K562 (cell line): ENCODE results near the gene LEO1. TPM values are rescaled to one million over a fixed set of nuclear protein-coding genes. Genes with fewer than 3 reads are reported as not detected.

Experiments
- ATAC-seq: fragments of 200-7000 bp; cut with Tn5 transposase; 3 replicates; pipeline ENCODE4 v1.9.1; 2020; ENCODE audit warnings: moderate library complexity
- BruUV-seq: library from RNA; stranded (reverse); fragments of 400-500 nt; replicated peaks from 2 replicates; lab custom pipeline; 2021; lab: Mats Ljungman, UMichigan
- CTCF ChIA-PET: fragments of 300-600 bp; formaldehyde crosslinking; extraction: SDS; loops from one replicate; lab custom pipeline; 2021; ENCODE audit warnings: low intra/inter-chr PET ratio; lab: Yijun Ruan, JAX
- POLR2A ChIA-PET: fragments of 300-600, 350-650 bp; sonication (Branson Sonifier 250); formaldehyde crosslinking; extraction: SDS; loops from one replicate; lab custom pipeline; 2021; ENCODE audit warnings: antibody characterized with exemption, inconsistent platforms; lab: Yijun Ruan, JAX
- DNase-seq, 4 experiments: peaks; one replicate each; pipeline versions ENCODE4 v3.0.0 to v3.0.0-alpha.2; 2011 to 2018; ENCODE audit warnings: low spot score in 3 of 4, mixed read lengths in 3 of 4; ENCODE audit errors: extremely low read depth in 1 of 4
- FAIRE-seq: peaks from 2 replicates; lab custom pipeline; 2011; peaks lifted over from hg19 to GRCh38; lab: Jason Lieb, UNC
- H2AFZ ChIP-seq: 2 replicates; pipeline ENCODE4 v1.6.0; 2011; ENCODE audit warnings: low read depth, low read length, control low read depth, inconsistent platforms
- H3K27ac ChIP-seq: fragments of 200-600 bp; 3 replicates; pipeline ENCODE4 v1.8.0; 2011; ENCODE audit warnings: low read depth, mild to moderate bottlenecking, control low read depth, inconsistent platforms, low read length, moderate library complexity, mixed read lengths; ENCODE audit errors: extremely low read depth
- H3K27me3 ChIP-seq, 2 experiments: fragments of 300-600 bp in 1 of 2; 2 replicates in 1 of 2; 3 replicates in 1 of 2; pipeline versions ENCODE4 v1.6.0 to v1.8.0; 2011; ENCODE audit warnings: inconsistent platforms in 2 of 2, low read length in 2 of 2, mild to moderate bottlenecking in 1 of 2, mixed read lengths in 1 of 2, moderate library complexity in 1 of 2; ENCODE audit not compliant: control insufficient read depth in 2 of 2, insufficient read depth in 2 of 2
- H3K36me3 ChIP-seq: fragments of 300-600 bp; 3 replicates; pipeline ENCODE4 v1.8.0; 2011; ENCODE audit warnings: mild to moderate bottlenecking, low read length, inconsistent platforms; ENCODE audit not compliant: control insufficient read depth, insufficient read depth
- H3K4me1 ChIP-seq, 2 experiments: fragments of 200-600 bp in 1 of 2; replicated peaks in 1 of 2; 2 replicates in 1 of 2; 3 replicates in 1 of 2; pipeline versions ENCODE4 v1.5.1 to v1.8.0; 2011; ENCODE audit warnings: inconsistent platforms in 2 of 2, low read length in 2 of 2, mild to moderate bottlenecking in 1 of 2, mixed read lengths in 1 of 2, moderate library complexity in 1 of 2; ENCODE audit not compliant: control insufficient read depth in 2 of 2, insufficient read depth in 2 of 2
- H3K4me2 ChIP-seq: 2 replicates; pipeline ENCODE4 v1.6.1; 2011; ENCODE audit warnings: low read length, control low read depth, inconsistent platforms, mixed read lengths; ENCODE audit not compliant: insufficient read depth
- H3K4me3 ChIP-seq: fragments of 200-600 bp; sonication (generic), shearing (Covaris generic); 2 replicates; pipeline ENCODE4 v1.5.1; 2016; ENCODE audit warnings: control low read depth, inconsistent platforms
- H3K79me2 ChIP-seq: fragments of 200-600 bp; 3 replicates; pipeline ENCODE4 v1.8.0; 2011; ENCODE audit warnings: low read length, inconsistent platforms; ENCODE audit not compliant: control insufficient read depth, insufficient read depth
- H3K9ac ChIP-seq, 2 experiments: 2 replicates each; pipeline versions ENCODE4 v1.6.0 to v1.6.1; 2011; ENCODE audit warnings: low read depth in 2 of 2, low read length in 2 of 2, control low read depth in 1 of 2, inconsistent platforms in 1 of 2, mild to moderate bottlenecking in 1 of 2, mixed read lengths in 1 of 2; ENCODE audit not compliant: insufficient read depth in 1 of 2
- H3K9me1 ChIP-seq: one replicate; pipeline ENCODE4 v1.6.0; 2011; ENCODE audit warnings: inconsistent platforms, mild to moderate bottlenecking, low read length, moderate library complexity; ENCODE audit not compliant: control insufficient read depth, insufficient read depth
- H3K9me3 ChIP-seq: replicated peaks from 2 replicates; pipeline ENCODE4 v1.5.1; 2011; ENCODE audit warnings: low read depth, low read length, inconsistent platforms; ENCODE audit not compliant: control insufficient read depth, insufficient read depth
- H4K20me1 ChIP-seq: replicated peaks from 2 replicates; pipeline ENCODE4 v1.6.1; 2011; ENCODE audit warnings: low read length, inconsistent platforms, mixed read lengths; ENCODE audit not compliant: control insufficient read depth, insufficient read depth
- CHD2 ChIP-seq: IDR thresholded peaks from 2 replicates; pipeline ENCODE4 v1.6.1; 2011; ENCODE audit warnings: low read depth, low read length
- JUN ChIP-seq, 2 experiments: sonication (generic) in 1 of 2; formaldehyde crosslinking in 1 of 2; IDR thresholded peaks; 2 replicates each; pipeline versions ENCODE4 v1.6.1 to v1.8.0; 2012 to 2022; ENCODE audit warnings: borderline replicate concordance in 2 of 2, mild to moderate bottlenecking in 2 of 2, improper control_type of control experiment in 1 of 2, low read depth in 1 of 2, low read length in 1 of 2, missing genetic modification reagents in 1 of 2
- ZFP30 ChIP-seq: fragments of 250-450 bp; sonication (Bioruptor Pico); IDR thresholded peaks from 2 replicates; pipeline ENCODE4 v1.8.0; 2022; ENCODE audit warnings: moderate library complexity, mild to moderate bottlenecking, inconsistent platforms, borderline replicate concordance
- WGBS: fragments of 100-300 bp; shearing (Covaris generic); methylation state at CpG from one replicate; pipeline ENCODE4 v1.1.6; 2016; ENCODE audit warnings: low coverage, mixed read lengths; ENCODE audit not compliant: insufficient coverage; ENCODE audit errors: missing lambda C conversion rate; 5-methylcytosine and 5-hydroxymethylcytosine counted together
- in situ Hi-C: fragments of 300-500 bp; cut with MboI; formaldehyde crosslinking; loops from 4 replicates; pipeline ENCODE4 v1.15.0; 2018; ENCODE audit warnings: inconsistent platforms, mixed read lengths
- intact Hi-C: fragments of 100-400 bp; cut with micrococcal nuclease; formaldehyde crosslinking; loops from 2 replicates; pipeline ENCODE4 v1.14.2; 2022
- polyA plus RNA-seq, 8 experiments: library from polyadenylated mRNA; depleted of rRNA in 4 of 8; stranded (reverse) in 5 of 8; unstranded in 3 of 8; fragments of >200 nt; fragmentation: Nextera tagmentation in 2 of 8; fragmentation: Illumina TruSeq in 1 of 8; extraction: Ambion mirVana in 2 of 8; extraction: Trizol in 1 of 8; gene quantifications; 2 replicates each; pipeline versions ENCODE4 v1.2.1 to v1.2.3, GENCODE V29; 2011 to 2014; ENCODE audit warnings: inconsistent platforms in 1 of 8, missing spikeins in 1 of 8
- total RNA-seq, 7 experiments: library from RNA; depleted of rRNA in 6 of 7; stranded (reverse); fragments of >200 nt in 6 of 7; fragmentation: Illumina TruSeq in 2 of 7; extraction: Trizol in 2 of 7; gene quantifications; 2 replicates each; pipeline versions ENCODE4 v1.2.1 to v1.2.3, GENCODE V29; 2011 to 2021; ENCODE audit warnings: low replicate concordance in 1 of 7
- TF ChIP-seq, protein P1 (sequence below): fragments of 450-650 bp; IDR thresholded peaks from 2 replicates; pipeline ENCODE4 v1.6.1; 2016; ENCODE audit warnings: mild to moderate bottlenecking
- TF ChIP-seq, protein P2 (sequence below), 2 experiments: fragments of 450-650 bp in 1 of 2; sonication (generic) in 1 of 2; formaldehyde crosslinking in 1 of 2; IDR thresholded peaks; 2 replicates each; pipeline versions ENCODE4 v1.7.1 to v1.9.0; 2016 to 2022; ENCODE audit warnings: inconsistent platforms in 1 of 2, mild to moderate bottlenecking in 1 of 2, missing genetic modification reagents in 1 of 2

LEO1 gene
- total and polyA plus RNA-seq, 9 of the 15 experiments (the other 6 are each of a cell fraction or from before 2014, with no cell fraction given), result 8.4 to 48.3 (median 37.9) TPM

GRCh38 chr15:52016316-52016715 is 44.7 kb upstream of the LEO1 start:
- Histone ChIP-seq H3K27me3 (no peaks in the 10 kb centered on the region), H3K4me1 (peaks cover 17 to 26% of the 10 kb centered on the region in 2 experiments), H3K36me3 (no peaks in the 10 kb centered on the region; the same call in 2 of the 3 replicates), H3K4me2 (no peak overlapping the region), H2AFZ (no peak overlapping the region), H3K27ac (no peak overlapping the region), H3K79me2 (peaks cover 24% of the 10 kb centered on the region), H3K4me3 (no peak overlapping the region), H4K20me1 (no peaks in the 10 kb centered on the region), H3K9me3 (no peaks in the 10 kb centered on the region), H3K9ac (no peak overlapping the region), H3K9me1 (peaks cover 3% of the 10 kb centered on the region)
- no TSS peak for BruUV-seq
- POLR2A ChIA-PET, result no interaction called here
- CTCF ChIA-PET, result no interaction called here
- intact Hi-C loops, result no loop called here
- DNase-seq (no peak), ATAC-seq (no peak), FAIRE-seq (no peak)
- in situ Hi-C loops, result no loop called here
- 81% methylated on average over 2 of the region's 2 CpGs for WGBS
- TF ChIP-seq, protein P1, sequence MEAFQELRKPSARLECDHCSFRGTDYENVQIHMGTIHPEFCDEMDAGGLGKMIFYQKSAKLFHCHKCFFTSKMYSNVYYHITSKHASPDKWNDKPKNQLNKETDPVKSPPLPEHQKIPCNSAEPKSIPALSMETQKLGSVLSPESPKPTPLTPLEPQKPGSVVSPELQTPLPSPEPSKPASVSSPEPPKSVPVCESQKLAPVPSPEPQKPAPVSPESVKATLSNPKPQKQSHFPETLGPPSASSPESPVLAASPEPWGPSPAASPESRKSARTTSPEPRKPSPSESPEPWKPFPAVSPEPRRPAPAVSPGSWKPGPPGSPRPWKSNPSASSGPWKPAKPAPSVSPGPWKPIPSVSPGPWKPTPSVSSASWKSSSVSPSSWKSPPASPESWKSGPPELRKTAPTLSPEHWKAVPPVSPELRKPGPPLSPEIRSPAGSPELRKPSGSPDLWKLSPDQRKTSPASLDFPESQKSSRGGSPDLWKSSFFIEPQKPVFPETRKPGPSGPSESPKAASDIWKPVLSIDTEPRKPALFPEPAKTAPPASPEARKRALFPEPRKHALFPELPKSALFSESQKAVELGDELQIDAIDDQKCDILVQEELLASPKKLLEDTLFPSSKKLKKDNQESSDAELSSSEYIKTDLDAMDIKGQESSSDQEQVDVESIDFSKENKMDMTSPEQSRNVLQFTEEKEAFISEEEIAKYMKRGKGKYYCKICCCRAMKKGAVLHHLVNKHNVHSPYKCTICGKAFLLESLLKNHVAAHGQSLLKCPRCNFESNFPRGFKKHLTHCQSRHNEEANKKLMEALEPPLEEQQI, result no peak
- TF ChIP-seq JUN (IDR thresholded peaks at IDR 0.05; ENCODE audit: borderline replicate concordance, low read depth, low read length) (no peak), JUN (CRISPR knock-in tag; IDR thresholded peaks at IDR 0.05; ENCODE audit: borderline replicate concordance) (no peak), CHD2 (no peak), ZFP30 (no peak)
- TF ChIP-seq, protein P2, sequence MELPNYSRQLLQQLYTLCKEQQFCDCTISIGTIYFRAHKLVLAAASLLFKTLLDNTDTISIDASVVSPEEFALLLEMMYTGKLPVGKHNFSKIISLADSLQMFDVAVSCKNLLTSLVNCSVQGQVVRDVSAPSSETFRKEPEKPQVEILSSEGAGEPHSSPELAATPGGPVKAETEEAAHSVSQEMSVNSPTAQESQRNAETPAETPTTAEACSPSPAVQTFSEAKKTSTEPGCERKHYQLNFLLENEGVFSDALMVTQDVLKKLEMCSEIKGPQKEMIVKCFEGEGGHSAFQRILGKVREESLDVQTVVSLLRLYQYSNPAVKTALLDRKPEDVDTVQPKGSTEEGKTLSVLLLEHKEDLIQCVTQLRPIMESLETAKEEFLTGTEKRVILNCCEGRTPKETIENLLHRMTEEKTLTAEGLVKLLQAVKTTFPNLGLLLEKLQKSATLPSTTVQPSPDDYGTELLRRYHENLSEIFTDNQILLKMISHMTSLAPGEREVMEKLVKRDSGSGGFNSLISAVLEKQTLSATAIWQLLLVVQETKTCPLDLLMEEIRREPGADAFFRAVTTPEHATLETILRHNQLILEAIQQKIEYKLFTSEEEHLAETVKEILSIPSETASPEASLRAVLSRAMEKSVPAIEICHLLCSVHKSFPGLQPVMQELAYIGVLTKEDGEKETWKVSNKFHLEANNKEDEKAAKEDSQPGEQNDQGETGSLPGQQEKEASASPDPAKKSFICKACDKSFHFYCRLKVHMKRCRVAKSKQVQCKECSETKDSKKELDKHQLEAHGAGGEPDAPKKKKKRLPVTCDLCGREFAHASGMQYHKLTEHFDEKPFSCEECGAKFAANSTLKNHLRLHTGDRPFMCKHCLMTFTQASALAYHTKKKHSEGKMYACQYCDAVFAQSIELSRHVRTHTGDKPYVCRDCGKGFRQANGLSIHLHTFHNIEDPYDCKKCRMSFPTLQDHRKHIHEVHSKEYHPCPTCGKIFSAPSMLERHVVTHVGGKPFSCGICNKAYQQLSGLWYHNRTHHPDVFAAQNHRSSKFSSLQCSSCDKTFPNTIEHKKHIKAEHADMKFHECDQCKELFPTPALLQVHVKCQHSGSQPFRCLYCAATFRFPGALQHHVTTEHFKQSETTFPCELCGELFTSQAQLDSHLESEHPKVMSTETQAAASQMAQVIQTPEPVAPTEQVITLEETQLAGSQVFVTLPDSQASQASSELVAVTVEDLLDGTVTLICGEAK (IDR thresholded peaks at IDR 0.05), result no peak
- TF ChIP-seq, protein P2 (CRISPR knock-in tag; IDR thresholded peaks at IDR 0.05), result no peak
